ENCODE data around the gene GPRC5B.
A peak's percentile ranks its signal among the peaks of the same experiment; 100 is the strongest.

GPRC5B gene

GRCh38 chr16:19898166-19898565 lies 13.5 kb upstream of the GPRC5B start:
- DNase-seq (ENCODE audit: low read depth, low spot score): no peak

GRCh38 chr16:19896951-19897350 lies 12.3 kb upstream of the GPRC5B start:
- no peak for DNase-seq (ENCODE audit: low read depth, low spot score)

GRCh38 chr16:19894586-19894985 lies 9.9 kb upstream of the GPRC5B start:
- DNase-seq (ENCODE audit: low read depth, low spot score): no peak

- no peak for DNase-seq (ENCODE audit: low read depth, low spot score)
Measured at GRCh38 chr16:19892902-19893301, 8.3 kb upstream of the GPRC5B start.

GRCh38 chr16:19890901-19891300 lies 6.3 kb upstream of the GPRC5B start:
- DNase-seq (ENCODE audit: low read depth, low spot score): no peak

GRCh38 chr16:19888834-19889233 lies 4.2 kb upstream of the GPRC5B start:
- DNase-seq (ENCODE audit: low read depth, low spot score): no peak

GRCh38 chr16:19886073-19886941 lies 1.7 kb upstream of the GPRC5B start:
- DNase-seq (ENCODE audit: low read depth, low spot score): peak; percentile 41

- DNase-seq (ENCODE audit: low read depth, low spot score): no peak
Measured at GRCh38 chr16:19885451-19886072, 914 bp upstream of the GPRC5B start.

GRCh38 chr16:19883966-19884485 lies 622 bp downstream of the GPRC5B start:
- no peak for DNase-seq (ENCODE audit: low read depth, low spot score)

GRCh38 chr16:19883296-19883965 lies 1.2 kb downstream of the GPRC5B start:
- DNase-seq (ENCODE audit: low read depth, low spot score): no peak

- DNase-seq (ENCODE audit: low read depth, low spot score): no peak
Measured at GRCh38 chr16:19882646-19883045, 2.0 kb downstream of the GPRC5B start.

GRCh38 chr16:19882186-19882585 lies 2.5 kb downstream of the GPRC5B start:
- no peak for DNase-seq (ENCODE audit: low read depth, low spot score)

GRCh38 chr16:19881783-19882182 lies 2.9 kb downstream of the GPRC5B start:
- no peak for DNase-seq (ENCODE audit: low read depth, low spot score)

- no peak for DNase-seq (ENCODE audit: low read depth, low spot score)
Measured at GRCh38 chr16:19881028-19881427, 3.6 kb downstream of the GPRC5B start.

- no peak for DNase-seq (ENCODE audit: low read depth, low spot score)
Measured at GRCh38 chr16:19879241-19879792, 5.3 kb downstream of the GPRC5B start.

GRCh38 chr16:19878757-19879156 lies 5.9 kb downstream of the GPRC5B start:
- no peak for DNase-seq (ENCODE audit: low read depth, low spot score)

- DNase-seq (ENCODE audit: low read depth, low spot score): no peak
Measured at GRCh38 chr16:19876501-19877059, 8.1 kb downstream of the GPRC5B start.

GRCh38 chr16:19875900-19876299 lies 8.7 kb downstream of the GPRC5B start:
- no peak for DNase-seq (ENCODE audit: low read depth, low spot score)

- DNase-seq (ENCODE audit: low read depth, low spot score): no peak
Measured at GRCh38 chr16:19874851-19875546, 9.6 kb downstream of the GPRC5B start.

GRCh38 chr16:19874026-19874425 lies 10.6 kb downstream of the GPRC5B start:
- no peak for DNase-seq (ENCODE audit: low read depth, low spot score)

- no peak for DNase-seq (ENCODE audit: low read depth, low spot score)
Measured at GRCh38 chr16:19872935-19873334, 11.7 kb downstream of the GPRC5B start.
